Suprapubic skin (tissue), 4 donors: ENCODE measurements around the gene CHD2. TPM values are rescaled to one million over a fixed set of nuclear protein-coding genes. Genes with fewer than 3 reads are reported as not detected.

Experiments
- DNase-seq, 2 donors: peaks; one replicate each; pipeline ENCODE4 v3.0.0-alpha.2; 2019; ENCODE audit warnings: low spot score in 2 of 2
- H3K27ac ChIP-seq: fragments of 200-600 bp; sonication (generic); one replicate; pipeline ENCODE4 v1.5.1; 2019
- H3K27me3 ChIP-seq: fragments of 200-600 bp; sonication (generic); one replicate; pipeline ENCODE4 v1.5.1; 2019
- H3K36me3 ChIP-seq: fragments of 200-600 bp; sonication (generic); one replicate; pipeline ENCODE4 v1.5.1; 2019
- H3K4me1 ChIP-seq: fragments of 200-600 bp; sonication (generic); one replicate; pipeline ENCODE4 v1.5.1; 2019
- H3K4me3 ChIP-seq: fragments of 200-600 bp; sonication (generic); one replicate; pipeline ENCODE4 v1.5.1; 2019; ENCODE audit warnings: mild to moderate bottlenecking
- H3K9me3 ChIP-seq: fragments of 200-600 bp; sonication (generic); one replicate; pipeline ENCODE4 v1.5.1; 2019
- CTCF ChIP-seq, 2 donors: fragments of 200-600 bp in 1 of 2; fragments of 450-650 bp in 1 of 2; sonication (generic) in 1 of 2; IDR thresholded peaks; one replicate each; pipeline ENCODE4 v1.5.1; 2016 to 2019; ENCODE audit warnings: antibody characterized with exemption in 2 of 2, mild to moderate bottlenecking in 1 of 2, moderate library complexity in 1 of 2
- EP300 ChIP-seq: sonication (generic); formaldehyde crosslinking; IDR thresholded peaks from one replicate; pipeline ENCODE4 v1.6.1; 2017; ENCODE audit warnings: antibody characterized with exemption
- POLR2A ChIP-seq, 2 donors: fragments of 450-650 bp; IDR thresholded peaks; one replicate each; pipeline ENCODE4 v1.6.1; 2017; ENCODE audit warnings: antibody characterized with exemption in 2 of 2, mild to moderate bottlenecking in 2 of 2, moderate library complexity in 2 of 2
- POLR2AphosphoS5 ChIP-seq, 3 donors: sonication (generic); formaldehyde crosslinking; IDR thresholded peaks; one replicate each; pipeline ENCODE4 v1.6.1; 2017; ENCODE audit warnings: antibody characterized with exemption in 3 of 3
- WGBS: methylation state at CpG from one replicate; pipeline ENCODE4 v1.1.5; 2018; 5-methylcytosine and 5-hydroxymethylcytosine counted together
- total RNA-seq, 4 donors: library from RNA; depleted of rRNA; stranded (reverse); fragments of >200 nt; gene quantifications; one replicate each; pipeline ENCODE4 v1.1.0, GENCODE V29; 2016

CHD2 gene
- total RNA-seq, 4 donors from 2014 or later = 93.3 to 319 (median 127) TPM

GRCh38 chr15:92883163-92883875 is 16.8 kb upstream of the CHD2 start:
- 0% methylated on average over 45 of the region's 53 CpGs for WGBS
- peak overlapping the region; percentile 100 for H3K27ac ChIP-seq
- peak in 1 of 2 donors; percentile 74 for DNase-seq
- H3K4me3 ChIP-seq = peak overlapping the region; percentile 99
- H3K27me3 ChIP-seq = no peaks in the 10 kb centered on the region
- H3K36me3 ChIP-seq = peaks cover 10% of the 10 kb centered on the region
- peaks cover 42% of the 10 kb centered on the region for H3K4me1 ChIP-seq
- TF ChIP-seq CTCF (IDR thresholded peaks at IDR 0.05) = no peak
- TF ChIP-seq POLR2AphosphoS5 (IDR thresholded peaks at IDR 0.05) = peak in 1 of 3 donors; percentile 31
- peak in 1 of 2 donors; percentile 9 for TF ChIP-seq POLR2A (IDR thresholded peaks at IDR 0.05)
- H3K9me3 ChIP-seq = no peaks in the 10 kb centered on the region

DNA sequence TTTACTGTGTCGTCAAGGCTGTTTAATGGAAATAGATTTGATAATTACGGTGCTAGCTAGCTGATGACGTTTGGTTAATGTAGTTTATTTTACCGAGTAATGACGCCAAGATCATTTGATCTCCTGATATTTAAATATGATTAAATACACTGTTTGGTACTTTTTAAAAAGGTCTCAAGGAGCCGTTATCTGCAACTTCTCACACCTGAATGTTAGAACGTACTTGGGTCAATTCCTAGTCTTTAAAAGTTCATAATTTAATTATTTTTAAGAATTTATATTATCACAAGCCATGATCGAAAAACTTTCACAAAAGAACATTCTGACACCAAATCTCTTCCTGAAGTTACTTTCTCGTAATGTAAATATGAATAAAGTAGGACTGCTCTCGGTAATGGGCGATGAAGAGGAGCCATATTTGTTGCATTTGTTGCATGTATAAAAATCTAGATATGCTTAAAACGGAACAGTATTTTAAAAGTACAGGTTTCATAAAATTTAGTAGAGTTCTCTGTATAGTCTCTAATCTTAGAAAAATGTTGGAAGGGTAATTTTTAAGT is 16.2 kb upstream of the CHD2 start:
- Histone ChIP-seq H3K4me3 (peak overlapping the region; percentile 99), H3K27ac (peak overlapping the region; percentile 100), H3K27me3 (no peaks in the 10 kb centered on the region), H3K4me1 (peaks cover 49% of the 10 kb centered on the region), H3K9me3 (no peaks in the 10 kb centered on the region), H3K36me3 (peaks cover 14% of the 10 kb centered on the region)
- no peak for DNase-seq
- WGBS = under 1% methylated on average over 12 of the region's 12 CpGs
- TF ChIP-seq POLR2A (IDR thresholded peaks at IDR 0.05) = no peak

- no peak for TF ChIP-seq POLR2A (IDR thresholded peaks at IDR 0.05)
- TF ChIP-seq POLR2AphosphoS5 (IDR thresholded peaks at IDR 0.05) = no peak
- no peak for TF ChIP-seq CTCF (IDR thresholded peaks at IDR 0.05)
- no peak for TF ChIP-seq EP300
- Histone ChIP-seq H3K4me3 (peak overlapping the region; percentile 99), H3K4me1 (peaks cover 54% of the 10 kb centered on the region), H3K27me3 (no peaks in the 10 kb centered on the region), H3K36me3 (peaks cover 18% of the 10 kb centered on the region), H3K27ac (peak overlapping the region; percentile 100), H3K9me3 (no peaks in the 10 kb centered on the region)
- WGBS = 0% methylated on average over 6 of the region's 6 CpGs
- no peak for DNase-seq
Observed at GRCh38 chr15:92884436-92885223, 15.5 kb upstream of the CHD2 start.

GRCh38 chr15:92885224-92886041 is 14.7 kb upstream of the CHD2 start:
- Histone ChIP-seq H3K27me3 (no peaks in the 10 kb centered on the region), H3K4me1 (peaks cover 57% of the 10 kb centered on the region), H3K9me3 (no peaks in the 10 kb centered on the region), H3K4me3 (peak overlapping the region; percentile 99), H3K36me3 (peaks cover 22% of the 10 kb centered on the region), H3K27ac (peak overlapping the region; percentile 100)
- DNase-seq = no peak
- WGBS = 3% methylated on average over 3 of the region's 3 CpGs
- no peak for TF ChIP-seq POLR2AphosphoS5 (IDR thresholded peaks at IDR 0.05)
- no peak for TF ChIP-seq CTCF (IDR thresholded peaks at IDR 0.05)
- no peak for TF ChIP-seq POLR2A (IDR thresholded peaks at IDR 0.05)
- TF ChIP-seq EP300 = no peak

DNA sequence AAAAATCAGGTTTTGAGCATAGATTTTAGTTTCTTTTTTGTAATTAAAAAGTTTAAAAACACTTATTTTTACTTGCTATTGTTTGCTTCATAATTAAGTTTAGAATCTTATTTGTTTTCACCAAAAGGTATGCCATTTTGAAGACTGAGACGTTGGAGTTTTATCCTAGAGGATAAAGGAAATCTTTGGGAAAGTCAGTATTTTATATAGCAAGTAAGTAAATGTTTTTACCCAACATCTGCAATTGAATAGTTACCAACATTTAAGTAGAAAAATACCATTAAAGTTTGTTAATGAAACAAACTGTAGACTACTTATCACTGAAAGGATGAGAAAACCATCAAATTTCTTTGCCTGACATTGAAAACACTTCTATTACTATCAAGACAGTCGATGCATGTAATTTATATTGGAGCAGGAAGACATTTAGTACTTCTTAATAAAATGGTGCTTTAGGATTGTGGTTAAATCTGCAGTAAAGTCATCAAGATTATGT is 14.0 kb upstream of the CHD2 start:
- Histone ChIP-seq H3K27ac (peak overlapping the region; percentile 100), H3K4me3 (peak overlapping the region; percentile 99), H3K27me3 (no peaks in the 10 kb centered on the region), H3K9me3 (no peaks in the 10 kb centered on the region), H3K4me1 (peaks cover 53% of the 10 kb centered on the region), H3K36me3 (peaks cover 24% of the 10 kb centered on the region)
- 5% methylated on average over 2 of the region's 2 CpGs for WGBS
- DNase-seq = no peak
- TF ChIP-seq CTCF (IDR thresholded peaks at IDR 0.05) (no peak), POLR2A (IDR thresholded peaks at IDR 0.05) (no peak), POLR2AphosphoS5 (IDR thresholded peaks at IDR 0.05) (no peak), EP300 (no peak)
